ENCODE measurements around the gene XPO1. TPM values are rescaled to one million over a fixed set of nuclear protein-coding genes. Genes with fewer than 3 reads are reported as not detected.
A peak's percentile ranks its signal among the peaks of the same experiment; 100 is the strongest.
"Not testable (repeated sequence)": the region's sequence is repeated elsewhere in the genome, so short reads cannot be mapped to it uniquely, and the experiment has no call there.

XPO1 gene
- total and polyA plus RNA-seq, 12 donors = 48.6 to 137 (median 79.1) TPM

DNA sequence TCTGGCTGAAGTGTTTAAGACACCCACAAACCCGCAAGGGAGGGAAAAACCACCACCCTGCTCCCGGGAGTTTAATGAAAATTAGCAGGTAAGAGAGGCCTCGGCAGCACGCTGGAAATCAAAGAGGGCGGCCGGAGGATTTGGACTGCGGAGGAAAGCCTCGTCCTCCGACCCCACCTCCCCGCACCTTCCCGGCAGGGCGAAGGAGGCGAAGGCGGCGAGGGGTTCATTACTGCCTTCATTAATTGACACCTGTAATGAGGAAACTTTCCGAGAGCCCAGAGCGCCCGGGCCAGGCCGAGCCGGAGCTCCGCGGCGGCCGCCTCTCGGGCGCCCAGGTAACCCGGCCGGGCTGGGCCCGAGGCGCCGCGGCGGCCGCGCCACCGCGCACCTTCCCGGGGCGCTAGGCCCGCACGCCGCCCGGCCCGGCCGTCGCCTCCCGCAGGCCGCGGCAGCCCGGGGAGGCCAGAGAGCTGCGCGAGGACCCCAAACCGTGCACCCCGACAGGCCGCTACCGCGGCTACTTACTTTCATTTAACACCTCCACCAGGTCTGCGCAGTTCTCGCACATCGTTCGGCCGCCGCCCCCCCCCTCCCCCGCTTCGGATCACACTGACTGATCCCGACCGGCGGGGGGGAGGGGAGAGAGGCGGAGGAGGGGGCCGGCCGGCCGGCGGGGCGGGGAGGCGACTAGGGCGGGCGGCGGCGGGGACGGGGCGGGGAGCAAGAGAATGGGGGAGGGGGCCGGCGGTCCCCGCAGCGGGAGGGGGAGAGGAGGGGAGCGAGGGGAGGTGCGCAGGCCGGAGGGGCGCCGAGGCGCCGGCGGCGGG, 67.8 kb downstream of the XPO1 start:
- H3K27ac ChIP-seq = peak overlapping the region; percentile 64 to 99 (median 98)
- TF ChIP-seq POLR2A (IDR thresholded peaks at IDR 0.05) = no peak
- TF ChIP-seq, protein P1, sequence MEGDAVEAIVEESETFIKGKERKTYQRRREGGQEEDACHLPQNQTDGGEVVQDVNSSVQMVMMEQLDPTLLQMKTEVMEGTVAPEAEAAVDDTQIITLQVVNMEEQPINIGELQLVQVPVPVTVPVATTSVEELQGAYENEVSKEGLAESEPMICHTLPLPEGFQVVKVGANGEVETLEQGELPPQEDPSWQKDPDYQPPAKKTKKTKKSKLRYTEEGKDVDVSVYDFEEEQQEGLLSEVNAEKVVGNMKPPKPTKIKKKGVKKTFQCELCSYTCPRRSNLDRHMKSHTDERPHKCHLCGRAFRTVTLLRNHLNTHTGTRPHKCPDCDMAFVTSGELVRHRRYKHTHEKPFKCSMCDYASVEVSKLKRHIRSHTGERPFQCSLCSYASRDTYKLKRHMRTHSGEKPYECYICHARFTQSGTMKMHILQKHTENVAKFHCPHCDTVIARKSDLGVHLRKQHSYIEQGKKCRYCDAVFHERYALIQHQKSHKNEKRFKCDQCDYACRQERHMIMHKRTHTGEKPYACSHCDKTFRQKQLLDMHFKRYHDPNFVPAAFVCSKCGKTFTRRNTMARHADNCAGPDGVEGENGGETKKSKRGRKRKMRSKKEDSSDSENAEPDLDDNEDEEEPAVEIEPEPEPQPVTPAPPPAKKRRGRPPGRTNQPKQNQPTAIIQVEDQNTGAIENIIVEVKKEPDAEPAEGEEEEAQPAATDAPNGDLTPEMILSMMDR (IDR thresholded peaks at IDR 0.05) = no peak
- peaks cover 9 to 36% of the 10 kb centered on the region in 2 donors for H3K4me1 ChIP-seq (replicated peaks in 1 of 2)
- H3K4me3 ChIP-seq = peak overlapping the region in 3 of 4 donors; percentile 48 to 85 (median 72)
- 0 to 1% (median 0%) methylated on average over 11 to 79 of the region's 94 CpGs for WGBS, 4 donors
- H3K9me3 ChIP-seq (replicated peaks in 1 of 3) = no peaks in the 10 kb centered on the region
- intact Hi-C loops (cut with DNase I) = no loop called here
- peak; percentile 89 to 96 (median 91) for DNase-seq
- no peaks in the 10 kb centered on the region for H3K36me3 ChIP-seq (replicated peaks in 1 of 2)
- no peaks in the 10 kb centered on the region for H3K27me3 ChIP-seq

DNA sequence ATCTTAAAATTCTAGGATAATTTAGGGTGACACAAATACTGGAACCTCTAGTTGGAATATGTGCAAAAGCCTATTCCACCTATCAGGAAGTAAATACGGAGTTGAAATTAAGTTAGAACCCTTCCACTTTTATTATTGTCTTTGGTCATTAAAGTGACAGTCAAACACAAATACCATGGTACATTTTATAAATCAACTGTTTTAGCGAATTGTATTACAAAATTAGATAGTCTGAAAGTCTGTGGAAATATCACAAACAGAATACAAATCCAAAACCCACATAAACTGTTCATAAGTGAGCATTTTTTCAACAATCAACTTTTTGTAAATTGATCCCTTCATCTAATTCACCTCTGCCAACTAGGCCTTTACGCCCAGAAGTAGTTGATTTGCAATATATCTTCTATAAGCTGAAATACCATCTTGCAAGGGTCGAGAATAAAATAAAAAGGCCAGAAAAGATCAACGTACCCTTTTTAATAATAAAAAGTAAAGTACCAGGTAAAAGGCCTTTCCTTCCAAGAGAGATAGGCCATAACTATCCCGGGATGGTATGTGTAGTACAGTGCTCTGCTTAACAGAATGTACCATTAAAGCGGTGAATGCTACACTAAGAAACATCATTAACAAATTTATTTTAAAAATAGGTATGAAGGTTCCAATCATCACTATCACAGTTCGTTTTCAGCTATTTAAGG, 68.6 kb downstream of the XPO1 start:
- intact Hi-C loops (cut with DNase I) = no loop called here
- Histone ChIP-seq H3K4me3 (peak overlapping the region in 3 of 4 donors; percentile 48 to 85 (median 72)), H3K27ac (peak overlapping the region; percentile 64 to 99 (median 98)), H3K36me3 (replicated peaks in 1 of 2) (no peaks in the 10 kb centered on the region), H3K27me3 (no peaks in the 10 kb centered on the region), H3K9me3 (replicated peaks in 1 of 3) (no peaks in the 10 kb centered on the region), H3K4me1 (replicated peaks in 1 of 2) (peaks cover 9 to 36% of the 10 kb centered on the region in 2 donors)
- WGBS, 4 donors = 3 to 7% (median 5%) methylated on average over 8 of the region's 8 CpGs
- TF ChIP-seq, protein P1 (IDR thresholded peaks at IDR 0.05) = no peak
- no peak for TF ChIP-seq POLR2A (IDR thresholded peaks at IDR 0.05)
- DNase-seq = no peak

DNA sequence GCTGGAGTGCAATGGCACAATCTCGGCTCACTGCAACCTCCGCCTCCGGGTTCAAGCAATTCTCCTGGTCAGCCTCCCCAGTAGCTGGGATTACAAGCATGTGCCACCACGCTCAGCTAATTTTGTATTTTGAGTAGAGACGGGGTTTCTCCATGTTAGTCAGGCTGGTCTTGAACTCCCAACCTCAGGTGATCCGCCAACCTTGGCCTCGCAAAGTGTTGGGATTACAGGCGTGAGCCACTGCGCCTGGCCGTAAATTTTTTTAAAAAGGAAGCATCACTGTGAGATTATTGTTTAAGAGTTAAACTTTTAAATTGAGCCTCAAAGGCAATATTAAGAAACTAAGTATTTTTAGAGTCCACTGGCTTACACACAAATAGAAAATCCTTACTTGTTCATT, 69.9 kb downstream of the XPO1 start:
- 89 to 94% (median 93%) methylated on average over 10 of the region's 10 CpGs for WGBS, 4 donors
- H3K27me3 ChIP-seq; intact Hi-C loops (cut with DNase I); H3K27ac ChIP-seq; H3K9me3 ChIP-seq (replicated peaks in 1 of 3); H3K4me3 ChIP-seq; H3K36me3 ChIP-seq (replicated peaks in 1 of 2): not testable (repeated sequence)
- H3K4me1 ChIP-seq (replicated peaks in 1 of 2) = peaks cover 9 to 36% of the 10 kb centered on the region in 2 donors
- DNase-seq = peak in 1 of 7 donors; percentile 46

DNA sequence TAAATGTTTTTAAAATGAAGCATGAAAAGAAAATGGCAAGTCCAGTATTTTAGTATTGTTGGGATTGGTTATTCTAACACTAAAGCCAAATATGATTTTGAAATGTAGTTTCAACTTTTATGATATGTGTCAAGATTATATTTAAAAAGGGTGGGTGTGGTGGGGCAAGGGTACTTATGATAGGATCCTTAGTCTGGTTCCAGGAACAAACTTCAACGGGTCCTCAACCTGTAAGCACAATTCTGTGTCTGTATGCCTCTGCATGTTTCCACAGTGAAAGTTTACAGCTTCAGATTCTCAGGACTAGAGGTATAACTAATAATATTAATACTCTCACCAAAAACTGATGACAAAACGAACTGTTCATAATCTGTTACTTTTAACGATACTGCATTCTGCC, 73.1 kb downstream of the XPO1 start:
- Histone ChIP-seq H3K9me3 (replicated peaks in 1 of 3) (no peaks in the 10 kb centered on the region), H3K27ac (no peak overlapping the region), H3K4me3 (no peak overlapping the region), H3K36me3 (replicated peaks in 1 of 2) (no peaks in the 10 kb centered on the region), H3K27me3 (no peaks in the 10 kb centered on the region), H3K4me1 (replicated peaks in 1 of 2) (peaks cover 15 to 35% of the 10 kb centered on the region in 2 donors)
- DNase-seq = no peak
- intact Hi-C loops (cut with DNase I) = no loop called here
- WGBS, 4 donors = 78 to 85% (median 80%) methylated on average over 3 of the region's 3 CpGs
- no peak for TF ChIP-seq POLR2A (IDR thresholded peaks at IDR 0.05)
- TF ChIP-seq, protein P1 (IDR thresholded peaks at IDR 0.05) = no peak
